Loucy (cell line): ENCODE data around the gene GNAO1.

Experiments used
- CTCF ChIP-seq: fragments of 200-600 bp; sonication (generic); conservative IDR thresholded peaks from 2 replicates; pipeline ENCODE4 v1.5.1; 2014; ENCODE audit warnings: mild to moderate bottlenecking, antibody characterized with exemption, low read length
- EZH2phosphoT487 ChIP-seq: fragments of 200-600 bp; IDR thresholded peaks from 2 replicates; pipeline ENCODE4 v1.6.1; 2018; ENCODE audit warnings: antibody characterized with exemption, mild to moderate bottlenecking, moderate library complexity, borderline replicate concordance

DNA sequence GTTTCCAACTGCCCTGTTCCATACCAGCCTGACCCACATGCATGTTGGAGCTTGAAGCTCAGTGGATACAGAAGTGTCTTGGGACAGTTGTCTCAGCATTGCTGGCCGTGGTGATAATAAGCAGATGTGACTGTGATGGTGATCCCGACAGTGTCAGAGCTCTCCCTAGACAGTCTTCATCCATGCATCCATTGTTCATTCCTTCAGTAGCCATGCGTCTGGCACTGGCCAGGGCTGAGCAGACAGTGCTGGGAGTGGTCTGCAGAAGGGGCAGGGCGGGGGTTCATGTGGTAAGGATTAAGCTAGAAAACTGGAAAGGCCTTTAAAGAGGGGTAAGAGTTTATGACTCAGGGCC is 68.1 kb downstream of the GNAO1 start:
- no peak for TF ChIP-seq CTCF
- TF ChIP-seq EZH2phosphoT487, result no peak
